Measurements from ENCODE around the gene MAMDC4.
"Not testable (repeated sequence)": the region's sequence is repeated elsewhere in the genome, so short reads cannot be mapped to it uniquely, and the experiment has no call there.

Gene MAMDC4

DNA sequence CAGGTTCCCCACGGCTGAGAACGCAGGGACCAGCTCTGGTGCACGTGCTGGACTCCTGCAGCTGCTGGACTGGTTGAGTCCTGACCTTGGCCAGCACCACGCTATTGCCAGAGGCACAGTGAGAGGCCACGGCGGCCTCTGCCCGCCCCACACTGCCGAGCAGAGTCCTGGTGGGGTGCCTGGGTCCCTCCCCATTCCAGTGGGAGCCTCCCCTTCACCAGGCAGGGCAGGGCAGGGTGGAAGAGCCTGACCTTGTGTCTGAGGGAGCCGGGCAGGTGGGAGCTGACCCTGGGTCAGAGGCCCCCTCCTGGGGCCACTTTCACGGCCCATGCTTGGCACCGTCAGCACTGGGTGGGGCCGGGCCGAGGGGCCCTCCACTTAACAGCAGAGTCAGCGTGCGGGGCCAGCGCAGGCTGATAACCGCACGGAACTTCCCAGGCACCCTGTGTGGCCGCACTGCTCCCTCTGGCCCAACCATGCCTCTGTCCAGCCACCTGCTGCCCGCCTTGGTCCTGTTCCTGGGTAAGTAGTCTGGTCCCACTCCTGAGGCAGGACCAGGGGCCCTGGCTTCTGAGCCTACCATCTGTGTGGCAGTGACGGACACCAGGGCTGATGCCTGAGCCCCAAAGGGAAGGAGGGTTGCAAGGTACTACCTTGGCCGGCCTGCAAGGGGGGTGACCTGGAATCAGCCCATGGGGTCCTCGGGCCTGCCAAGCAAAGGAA lies at the start of gene MAMDC4:
TSS of gene MAMDC4 (plus strand) at position 406 of the 723 bp plus-strand sequence. CDS start at position 477, 71 bp downstream.
- no peak for DNase-seq

DNA sequence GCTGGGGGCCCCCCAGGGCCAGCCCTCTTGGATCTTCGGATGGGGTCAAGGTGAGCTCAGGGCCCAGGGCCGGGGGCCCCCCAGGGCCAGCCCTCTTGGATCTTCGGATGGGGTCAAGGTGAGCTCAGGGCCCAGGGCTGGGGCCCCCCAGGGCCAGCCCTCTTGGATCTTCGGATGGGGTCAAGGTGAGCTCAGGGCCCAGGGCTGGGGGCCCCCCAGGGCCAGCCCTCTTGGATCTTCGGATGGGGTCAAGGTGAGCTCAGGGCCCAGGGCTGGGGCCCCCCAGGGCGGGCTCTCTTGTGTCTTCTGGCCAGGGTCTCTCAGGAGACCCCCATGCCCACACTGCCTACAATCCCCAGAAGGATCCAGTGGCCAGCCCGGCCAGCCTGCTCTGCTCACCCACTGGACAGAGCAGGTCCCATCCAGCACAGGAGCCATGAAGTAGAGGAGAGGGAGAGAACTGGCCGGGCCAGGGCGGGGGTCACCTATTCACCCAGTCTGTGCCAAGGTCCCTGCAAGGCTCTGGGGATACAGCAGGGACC lies 49.1 kb upstream of the MAMDC4 start:
- not testable (repeated sequence) for DNase-seq

DNA sequence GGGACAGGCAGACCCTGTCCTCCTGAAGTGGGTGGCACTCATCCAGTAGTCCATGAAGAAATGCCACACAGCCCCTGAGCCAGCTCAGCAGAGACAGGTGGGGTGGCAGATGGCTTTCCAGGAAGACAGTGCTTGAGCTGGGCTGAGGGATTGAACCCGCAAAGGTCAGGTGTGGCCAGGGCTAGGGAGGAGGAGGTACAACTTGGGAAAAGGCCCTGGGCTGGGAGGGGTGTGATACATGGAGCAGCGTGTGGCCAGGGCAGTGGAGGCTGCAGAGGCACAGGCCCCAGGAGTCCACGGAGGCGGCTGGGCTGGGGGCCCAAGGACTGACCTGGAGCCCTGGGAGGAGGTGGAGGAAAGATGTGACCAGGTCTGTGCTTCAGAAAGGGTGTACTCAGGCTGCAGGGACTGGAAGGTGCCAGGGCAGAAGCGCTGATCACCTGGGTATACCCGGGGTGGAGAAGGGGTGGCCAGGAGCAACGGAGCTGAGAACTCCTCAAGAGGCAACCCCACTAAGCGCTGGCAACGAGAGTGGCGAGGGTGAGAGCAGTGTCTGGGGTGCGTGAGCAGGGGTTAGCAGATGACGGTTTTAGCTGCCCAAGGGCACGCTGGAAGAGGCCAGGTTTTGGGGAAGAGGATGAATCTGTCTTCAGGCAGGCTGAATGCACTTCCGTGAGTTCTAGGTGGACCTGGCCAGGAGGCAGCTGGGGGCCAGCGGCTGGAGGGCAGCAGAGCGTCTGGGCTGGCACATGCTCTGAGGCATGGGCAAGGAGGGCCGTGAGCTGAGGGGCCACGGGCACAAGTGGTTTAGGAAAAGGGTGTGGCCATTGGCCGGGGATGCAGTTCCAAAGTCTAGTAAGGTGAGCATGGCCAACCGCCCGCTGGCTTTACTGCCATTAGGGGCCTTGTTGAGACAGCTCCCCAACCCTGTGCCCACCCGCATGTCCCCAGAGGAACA lies 48.3 kb upstream of the MAMDC4 start:
- no peak for DNase-seq

DNA sequence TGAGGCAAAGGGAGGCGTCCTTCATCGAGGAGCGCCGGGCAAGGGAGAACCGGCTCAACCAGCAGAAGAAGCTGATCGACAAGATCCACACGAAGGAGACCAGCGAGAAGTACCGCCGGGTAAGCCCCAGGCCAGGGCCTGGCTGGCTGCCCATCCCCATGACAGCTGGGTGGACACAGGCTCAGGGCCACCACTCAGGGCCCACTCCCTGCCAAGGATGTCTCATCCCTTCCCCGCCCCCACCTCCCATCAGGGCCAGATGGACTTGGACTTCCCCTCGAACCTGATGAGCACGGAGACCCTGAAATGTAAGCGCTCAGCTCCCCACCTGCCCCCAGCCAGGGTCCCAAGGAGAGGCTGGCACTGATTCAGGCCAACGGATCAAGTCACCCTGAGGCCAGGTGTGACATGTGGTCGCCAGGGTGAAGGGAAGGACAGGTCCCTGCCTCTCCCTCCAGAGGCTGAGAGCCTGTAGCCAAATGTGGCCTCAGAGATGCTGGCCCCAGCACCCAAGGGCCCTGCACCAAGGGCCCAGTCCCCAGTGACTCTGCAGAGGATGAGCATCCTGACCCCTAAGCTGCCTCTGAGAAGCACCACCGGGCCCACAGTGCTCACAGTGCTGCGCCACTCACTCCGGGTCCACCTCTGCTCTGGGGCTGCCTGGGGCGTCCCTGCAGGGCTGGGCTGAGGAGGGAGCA lies 47.5 kb upstream of the MAMDC4 start:
- no peak for DNase-seq

DNA sequence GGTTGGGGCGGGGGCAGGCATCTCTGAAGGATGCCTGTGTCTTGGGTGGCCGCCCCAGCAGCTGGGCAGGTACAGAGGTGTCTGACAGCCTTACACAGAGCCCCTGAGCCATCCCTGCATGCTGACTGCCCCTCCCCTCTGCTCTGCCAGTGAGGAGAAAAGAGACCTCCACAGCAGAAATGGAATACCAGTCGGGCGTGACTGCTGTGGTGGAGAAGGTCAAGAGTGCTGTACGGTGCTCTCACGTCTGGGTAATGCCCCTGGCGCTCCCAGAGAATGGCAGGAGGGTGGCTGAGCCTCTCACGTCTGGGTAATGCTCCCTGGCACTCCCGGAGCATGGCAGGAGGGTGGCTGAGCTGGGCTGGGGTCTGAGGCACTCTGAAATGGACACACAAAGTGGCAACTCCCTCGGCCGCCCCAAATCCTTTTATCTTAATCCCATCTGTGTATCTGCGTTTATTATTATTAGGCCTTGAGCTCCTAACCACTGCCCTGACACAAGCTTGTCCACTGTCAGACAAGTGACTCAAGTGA lies 46.9 kb upstream of the MAMDC4 start:
- DNase-seq: no peak

DNA sequence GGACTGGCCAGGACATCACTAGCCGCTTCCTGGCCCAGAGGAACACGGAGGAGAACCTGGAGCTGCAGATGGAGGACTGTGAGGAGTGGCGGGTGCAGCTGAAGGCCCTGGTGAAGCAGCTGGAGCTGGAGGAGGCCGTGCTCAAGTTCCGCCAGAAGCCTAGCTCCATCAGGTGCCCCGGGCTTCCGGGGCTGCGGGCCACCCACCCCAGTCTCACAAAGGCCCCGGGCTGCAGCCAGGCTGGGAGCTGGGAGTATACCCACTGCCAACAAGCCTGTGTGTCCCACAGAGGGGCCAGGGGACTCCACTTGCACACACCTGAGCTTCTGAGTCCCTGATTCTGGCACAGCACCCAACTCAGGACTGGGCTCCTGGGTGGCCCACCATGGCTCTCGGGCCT lies 46.1 kb upstream of the MAMDC4 start:
- no peak for DNase-seq

DNA sequence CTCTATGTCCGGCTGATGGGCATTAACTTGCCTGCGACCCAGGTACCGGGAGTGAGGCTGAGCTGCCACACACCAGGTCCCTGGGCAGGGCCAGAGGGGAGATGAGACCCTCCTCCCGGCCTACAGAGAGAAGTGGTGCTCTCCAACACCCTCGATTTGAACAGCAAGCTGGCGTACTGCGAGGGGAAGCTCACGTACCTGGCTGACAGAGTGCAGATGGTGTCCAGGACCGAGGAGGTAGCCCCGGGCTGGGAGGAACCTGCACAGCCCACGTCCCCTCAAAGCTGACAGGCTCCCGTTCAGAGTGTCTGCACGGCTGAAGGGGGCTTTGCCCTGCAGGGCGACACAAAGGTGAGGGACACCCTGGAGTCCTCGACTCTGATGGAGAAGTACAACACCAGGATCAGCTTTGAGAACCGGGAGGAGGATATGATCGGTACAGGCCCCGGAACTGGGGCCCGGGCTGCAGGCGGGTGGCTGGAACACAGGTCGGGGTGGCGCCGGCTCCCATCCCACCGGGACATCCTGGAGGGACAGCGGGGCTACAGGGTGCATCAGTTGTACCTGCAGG lies 45.4 kb upstream of the MAMDC4 start:
- no peak for DNase-seq

DNA sequence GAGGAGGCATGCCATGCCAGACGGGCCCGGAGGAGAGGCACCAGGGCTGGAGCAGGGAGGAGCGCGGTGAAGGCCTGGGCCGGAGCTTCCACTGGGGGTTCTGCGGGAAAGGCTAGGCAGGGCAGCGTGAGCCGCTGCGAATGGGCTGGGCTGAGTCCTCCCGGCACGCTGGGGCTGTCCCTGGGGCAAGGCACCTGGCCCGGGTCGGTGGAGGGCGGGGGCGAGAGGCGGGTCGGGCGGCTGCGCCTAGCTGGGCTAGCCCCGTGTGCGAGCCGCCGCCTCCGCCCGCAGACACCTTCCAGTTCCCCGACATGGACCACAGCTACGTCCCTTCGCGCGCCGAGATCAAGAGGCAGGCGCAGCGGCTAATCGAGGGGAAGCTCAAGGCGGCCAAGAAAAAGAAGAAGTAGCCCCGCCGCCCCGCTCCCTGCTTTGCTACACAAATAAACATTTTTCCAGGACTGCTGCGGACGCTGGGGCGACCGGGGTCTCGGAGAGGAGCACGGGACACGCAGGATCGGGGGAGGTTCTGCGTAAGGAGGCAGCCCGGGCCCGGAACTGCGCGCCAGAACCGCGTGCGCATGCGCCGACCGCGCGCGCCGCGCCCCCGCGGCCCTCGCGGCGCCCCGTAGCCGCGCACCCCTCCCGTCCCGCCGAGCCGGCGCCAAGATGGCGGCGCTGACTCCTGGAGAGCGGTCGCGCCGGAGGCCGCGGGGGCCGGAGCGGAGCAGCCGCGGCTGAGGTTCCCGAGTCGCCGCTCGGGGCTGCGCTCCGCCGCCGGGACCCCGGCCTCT lies 44.7 kb upstream of the MAMDC4 start, which contains the start of gene RABL6:
TSS of gene RABL6 (plus strand) at position 668 of the 794 bp plus-strand sequence. CDS start 249 bp downstream, outside the sequence.
- peak; percentile 72 for DNase-seq

DNA sequence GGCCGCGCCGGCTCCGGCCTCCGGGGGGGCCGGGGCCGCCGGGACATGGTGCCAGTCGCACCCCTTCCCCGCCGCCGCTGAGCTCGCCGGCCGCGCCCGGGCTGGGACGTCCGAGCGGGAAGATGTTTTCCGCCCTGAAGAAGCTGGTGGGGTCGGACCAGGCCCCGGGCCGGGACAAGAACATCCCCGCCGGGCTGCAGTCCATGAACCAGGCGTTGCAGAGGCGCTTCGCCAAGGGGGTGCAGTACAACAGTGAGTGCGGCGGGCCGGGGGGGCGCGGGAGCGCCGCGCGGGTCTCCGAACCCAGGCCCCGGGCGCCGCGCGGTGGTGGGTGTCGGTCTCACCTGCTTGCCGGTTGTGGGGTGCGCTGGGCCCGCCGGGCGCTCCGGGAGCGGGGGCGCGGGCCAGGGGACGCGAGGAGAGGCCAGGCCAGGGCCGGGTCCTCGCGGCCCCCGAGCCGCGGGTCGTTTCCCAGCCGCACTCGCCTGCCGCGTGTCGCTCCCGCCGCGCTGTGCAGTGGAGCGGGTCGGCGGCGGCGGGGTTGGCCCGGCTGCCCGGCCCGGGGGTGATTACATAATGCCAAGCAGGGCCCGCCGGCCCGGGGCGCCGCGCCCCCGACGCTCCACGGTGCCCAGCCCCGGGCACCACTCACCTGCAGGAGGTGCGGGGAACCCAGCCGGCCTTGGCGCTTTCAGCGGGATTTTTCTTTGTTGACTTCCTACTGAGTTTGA lies 43.9 kb upstream of the MAMDC4 start:
- DNase-seq: peak; percentile 44

DNA sequence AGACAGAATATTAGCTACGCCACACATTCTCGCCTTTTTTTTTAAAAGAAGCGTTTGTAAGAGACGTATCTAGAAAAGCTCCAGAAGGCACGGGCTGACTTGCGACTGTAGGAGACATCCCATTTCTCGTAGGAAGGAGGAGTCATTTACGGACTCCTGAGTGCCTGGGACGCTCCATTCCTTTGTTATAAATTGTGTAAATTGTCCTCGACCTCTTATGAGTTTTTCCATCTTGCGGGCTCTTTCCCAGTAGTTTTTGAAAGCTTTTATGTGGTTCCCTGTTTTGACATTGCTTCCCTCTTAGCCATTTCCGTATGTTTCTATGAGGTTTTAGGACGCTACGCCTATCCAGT lies 43.4 kb upstream of the MAMDC4 start:
- no peak for DNase-seq

DNA sequence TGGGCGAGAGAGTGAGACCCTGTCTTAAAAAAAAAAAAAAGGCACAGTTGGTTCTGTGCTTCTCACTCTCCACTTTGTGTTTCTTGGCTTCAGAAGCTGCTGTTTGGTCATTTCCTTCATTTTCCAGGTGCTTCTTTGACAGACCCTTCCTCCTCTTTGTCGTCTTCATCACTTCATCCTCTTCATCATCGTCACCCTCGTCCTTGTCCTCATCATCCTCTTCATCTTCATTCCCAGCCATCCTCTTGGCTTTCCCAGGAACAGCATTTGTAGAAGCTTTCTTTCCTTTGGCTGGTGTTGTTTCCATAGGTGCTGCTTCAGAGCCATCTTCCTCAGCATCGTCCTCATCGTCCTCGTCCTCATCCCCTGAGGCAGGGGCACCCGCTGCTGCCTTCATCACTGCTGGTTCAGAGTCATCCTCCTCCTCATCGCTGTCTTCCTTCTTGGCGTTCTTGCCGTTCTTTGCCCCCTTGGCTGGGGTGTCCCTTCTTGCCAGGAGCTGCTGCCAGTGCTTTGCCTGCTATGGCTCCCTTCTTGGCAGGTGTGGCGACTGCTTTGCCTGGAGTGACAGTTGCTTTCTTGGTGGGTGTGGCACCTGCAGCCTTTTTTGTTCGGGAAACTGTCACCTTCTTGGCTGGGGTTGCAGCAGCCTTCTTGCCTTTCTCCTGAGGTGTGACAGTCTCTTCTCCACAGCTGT lies 37.3 kb upstream of the MAMDC4 start:
- no peak for DNase-seq

DNA sequence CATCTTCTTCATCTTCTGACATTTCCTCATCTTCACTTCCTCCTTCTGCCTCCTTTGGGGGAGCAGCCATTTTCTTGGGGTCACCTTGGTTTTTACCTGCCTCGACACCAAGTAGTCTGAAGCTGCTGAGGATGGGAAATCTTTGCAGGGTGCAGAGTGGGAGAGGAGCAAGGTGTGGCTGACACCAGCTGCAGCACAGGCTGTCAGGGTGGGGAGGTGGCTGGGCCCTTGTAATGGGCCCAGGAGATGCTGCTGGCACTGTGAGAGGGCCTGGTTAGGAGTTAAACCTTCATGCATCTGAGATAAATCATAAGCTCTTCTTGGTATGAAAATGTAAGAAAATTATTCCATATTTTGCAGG lies 36.7 kb upstream of the MAMDC4 start:
- DNase-seq: no peak

DNA sequence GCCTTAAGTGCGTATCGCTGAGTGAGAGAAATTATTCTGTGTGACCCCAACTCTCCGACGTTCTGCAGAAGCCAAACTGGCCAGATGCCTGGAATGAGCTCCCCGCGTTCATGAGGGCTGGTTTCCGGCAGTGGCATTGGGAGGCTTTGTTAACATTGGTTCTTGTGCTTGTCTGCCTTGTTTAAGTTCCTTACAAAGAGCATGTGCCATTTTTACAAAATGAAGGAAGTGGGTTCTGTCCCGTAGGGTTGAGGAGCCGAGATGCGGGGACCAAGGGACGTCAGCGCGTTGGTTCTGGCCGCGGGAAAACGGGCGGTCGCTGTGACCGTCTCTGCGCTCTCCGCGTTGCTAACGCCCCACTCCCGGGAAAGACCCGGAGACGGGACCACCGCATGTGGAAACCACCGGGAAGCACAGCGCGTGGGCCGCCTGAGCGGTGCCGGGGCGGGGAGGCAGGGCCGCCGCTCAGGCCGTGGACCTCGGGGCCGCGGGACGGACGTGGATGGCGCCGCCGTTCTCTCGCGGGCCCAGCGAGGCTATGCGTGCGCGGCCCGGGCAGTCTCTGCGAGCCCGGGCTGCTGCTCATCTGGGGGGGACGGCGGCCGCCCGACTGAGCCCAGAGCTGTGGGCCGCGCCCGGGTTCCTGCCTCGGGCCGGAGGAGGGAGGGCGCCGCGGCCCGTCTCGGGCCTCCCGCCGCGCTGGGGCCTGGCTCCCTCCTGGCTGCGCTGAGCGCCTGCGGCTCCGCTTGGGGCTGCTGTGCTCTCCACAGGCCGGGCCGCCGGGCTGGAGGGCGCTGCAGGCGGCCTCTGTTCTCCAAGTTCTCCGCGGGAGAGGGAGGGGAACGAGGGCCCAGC lies 30.9 kb upstream of the MAMDC4 start:
- no peak for DNase-seq

DNA sequence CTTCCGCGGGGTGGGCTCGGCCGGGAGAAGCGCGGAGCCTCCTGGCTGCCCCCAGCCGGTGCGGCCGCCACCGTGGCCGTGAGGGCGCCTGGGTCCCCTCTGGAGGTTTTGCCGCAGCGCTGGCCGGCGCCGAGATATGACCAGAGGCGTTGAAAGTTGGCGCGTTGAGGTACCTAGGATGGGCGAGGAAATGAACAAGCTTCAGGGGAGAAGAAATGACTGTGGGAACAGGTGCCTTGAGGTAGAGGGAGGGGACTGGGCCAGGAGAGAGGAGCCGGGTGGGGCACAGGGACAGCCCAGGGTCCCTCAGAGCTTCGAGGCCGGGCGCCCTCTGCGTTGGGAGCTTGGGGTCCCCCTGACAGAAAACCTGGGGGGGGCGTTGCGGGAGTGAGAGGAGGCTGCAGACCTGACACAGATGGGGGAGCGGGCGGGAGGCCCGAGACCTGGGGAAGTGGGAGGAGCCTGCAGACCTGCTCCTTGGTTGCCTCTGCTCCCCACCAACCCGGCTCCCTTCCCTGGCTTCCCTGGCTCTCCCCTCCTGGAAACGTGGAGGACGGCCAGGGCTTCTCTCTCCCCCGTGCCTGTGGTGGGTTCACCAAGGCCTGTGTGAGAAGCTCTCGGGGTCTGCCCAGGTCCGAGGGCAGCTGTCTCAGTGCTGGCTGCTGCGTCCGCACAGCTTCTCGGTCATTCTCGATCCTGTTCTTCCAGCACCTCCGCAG lies 30.2 kb upstream of the MAMDC4 start:
- no peak for DNase-seq

DNA sequence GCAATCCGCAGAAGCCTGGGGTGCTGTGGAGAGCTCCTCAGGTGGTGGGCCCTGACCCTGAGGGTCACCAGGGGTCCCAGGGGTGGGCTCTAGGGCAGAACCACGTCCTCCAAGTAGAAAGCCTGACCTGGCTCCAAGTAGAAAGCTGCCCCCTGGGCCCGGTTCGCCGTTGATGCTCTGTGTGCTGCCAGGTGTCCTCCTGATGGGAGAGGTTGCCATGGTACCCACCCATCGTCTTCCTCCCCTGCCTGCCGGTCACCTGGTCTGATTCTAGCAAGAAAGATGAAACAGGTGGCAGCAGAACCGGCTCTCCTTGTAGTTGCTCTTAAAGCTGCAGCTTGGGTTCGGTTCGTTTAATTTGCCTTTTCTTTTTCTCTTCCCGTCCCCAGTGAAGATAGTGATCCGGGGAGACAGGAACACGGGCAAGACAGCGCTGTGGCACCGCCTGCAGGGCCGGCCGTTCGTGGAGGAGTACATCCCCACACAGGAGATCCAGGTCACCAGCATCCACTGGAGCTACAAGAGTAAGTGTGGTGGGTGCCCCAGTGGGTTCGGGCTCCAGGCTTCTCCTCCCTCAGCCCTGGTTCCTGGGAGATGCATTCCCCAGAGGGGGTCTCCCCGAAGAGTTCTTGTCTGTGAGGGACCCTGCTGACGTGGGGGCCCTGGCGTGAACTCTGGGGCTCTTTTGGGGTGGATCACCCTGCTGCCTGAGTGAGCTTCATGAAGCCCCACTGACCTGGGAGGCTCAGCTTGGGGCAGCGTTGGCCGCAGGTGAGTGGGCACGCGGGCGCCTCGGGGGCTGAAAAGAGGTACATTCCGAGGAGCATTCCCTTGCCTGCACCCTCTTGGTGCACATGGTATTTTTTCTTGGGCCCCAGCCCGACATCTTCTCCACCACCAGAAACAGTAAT lies 28.8 kb upstream of the MAMDC4 start:
- no peak for DNase-seq

DNA sequence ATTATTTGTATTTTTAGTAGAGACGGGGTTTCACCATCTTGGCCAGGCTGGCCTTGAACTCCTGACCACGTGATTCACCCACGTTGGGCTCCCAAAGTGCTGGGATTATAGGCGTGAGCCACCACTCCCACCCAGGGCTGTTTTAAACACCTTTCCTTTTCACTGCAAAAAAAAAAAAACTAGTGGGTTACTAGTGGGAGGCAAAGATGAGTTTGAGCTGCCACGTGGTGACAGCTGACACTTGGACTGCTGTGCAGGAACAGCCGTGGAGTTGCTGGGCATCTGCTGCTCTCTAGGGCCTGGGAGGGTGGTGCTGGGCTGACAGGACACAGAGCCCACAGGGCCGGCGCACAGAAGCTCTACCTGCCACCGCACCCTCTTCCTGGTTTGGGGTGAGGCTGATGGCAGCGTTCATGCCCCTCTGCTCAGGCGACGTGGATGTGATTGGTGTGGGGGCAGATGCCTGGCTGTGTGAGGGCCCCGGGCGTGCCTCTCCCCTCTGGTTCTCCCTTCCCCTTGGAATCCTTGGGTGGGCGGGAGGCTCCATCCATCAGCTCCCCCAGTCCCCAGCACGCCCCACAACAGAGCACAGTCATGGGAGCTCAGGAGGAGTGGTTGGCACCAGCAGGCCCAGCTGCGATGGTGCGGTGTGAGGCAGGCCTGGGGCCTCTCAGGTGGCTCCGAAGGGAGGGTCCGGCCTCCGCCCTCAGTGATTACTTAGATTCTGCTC lies 27.5 kb upstream of the MAMDC4 start:
- no peak for DNase-seq

All from activated gamma-delta T cell treated with Interleukin-2 at 50 U/mL for 16 hours (primary cell).